Choroid plexus epithelial cell (primary cell): ENCODE results near the gene MGAT4D.
"Not testable (repeated sequence)": the region's sequence is repeated elsewhere in the genome, so short reads cannot be mapped to it uniquely, and the experiment has no call there.

Source experiments
- DNase-seq: peaks from one replicate; pipeline ENCODE4 v3.0.0-alpha.2; 2010; ENCODE audit warnings: low read depth
- H3K4me3 ChIP-seq: 2 replicates; pipeline ENCODE4 v1.5.1; 2011; ENCODE audit warnings: low read depth, mild to moderate bottlenecking, control low read depth, low read length, moderate library complexity
- TF ChIP-seq, protein P1 (sequence below): conservative IDR thresholded peaks from 2 replicates; pipeline ENCODE4 v1.5.1; 2011; ENCODE audit warnings: low read depth, mild to moderate bottlenecking, control low read depth, inconsistent platforms, low read length, moderate library complexity

The MGAT4D gene

GRCh38 chr4:140466146-140466545 is 31.9 kb downstream of the MGAT4D start:
- TF ChIP-seq, protein P1, sequence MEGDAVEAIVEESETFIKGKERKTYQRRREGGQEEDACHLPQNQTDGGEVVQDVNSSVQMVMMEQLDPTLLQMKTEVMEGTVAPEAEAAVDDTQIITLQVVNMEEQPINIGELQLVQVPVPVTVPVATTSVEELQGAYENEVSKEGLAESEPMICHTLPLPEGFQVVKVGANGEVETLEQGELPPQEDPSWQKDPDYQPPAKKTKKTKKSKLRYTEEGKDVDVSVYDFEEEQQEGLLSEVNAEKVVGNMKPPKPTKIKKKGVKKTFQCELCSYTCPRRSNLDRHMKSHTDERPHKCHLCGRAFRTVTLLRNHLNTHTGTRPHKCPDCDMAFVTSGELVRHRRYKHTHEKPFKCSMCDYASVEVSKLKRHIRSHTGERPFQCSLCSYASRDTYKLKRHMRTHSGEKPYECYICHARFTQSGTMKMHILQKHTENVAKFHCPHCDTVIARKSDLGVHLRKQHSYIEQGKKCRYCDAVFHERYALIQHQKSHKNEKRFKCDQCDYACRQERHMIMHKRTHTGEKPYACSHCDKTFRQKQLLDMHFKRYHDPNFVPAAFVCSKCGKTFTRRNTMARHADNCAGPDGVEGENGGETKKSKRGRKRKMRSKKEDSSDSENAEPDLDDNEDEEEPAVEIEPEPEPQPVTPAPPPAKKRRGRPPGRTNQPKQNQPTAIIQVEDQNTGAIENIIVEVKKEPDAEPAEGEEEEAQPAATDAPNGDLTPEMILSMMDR, result no peak
- H3K4me3 ChIP-seq, result no peak overlapping the region
- no peak for DNase-seq

- H3K4me3 ChIP-seq, result no peak overlapping the region
- no peak for DNase-seq
- TF ChIP-seq, protein P1, result no peak
These were observed 34.5 kb downstream of the MGAT4D start for GRCh38 chr4:140463614-140464013.

- TF ChIP-seq, protein P1, result no peak
- DNase-seq, result no peak
- H3K4me3 ChIP-seq, result no peak overlapping the region
These were observed 34.9 kb downstream of the MGAT4D start for GRCh38 chr4:140463182-140463581.

- DNase-seq, result no peak
- H3K4me3 ChIP-seq, result no peak overlapping the region
- TF ChIP-seq, protein P1, result no peak
These were observed 47.7 kb downstream of the MGAT4D start for GRCh38 chr4:140450352-140450751.

- H3K4me3 ChIP-seq, result no peak overlapping the region
- TF ChIP-seq, protein P1, result no peak
- DNase-seq, result peak; percentile 5
These were observed 49.3 kb downstream of the MGAT4D start for GRCh38 chr4:140448830-140449229.

DNA sequence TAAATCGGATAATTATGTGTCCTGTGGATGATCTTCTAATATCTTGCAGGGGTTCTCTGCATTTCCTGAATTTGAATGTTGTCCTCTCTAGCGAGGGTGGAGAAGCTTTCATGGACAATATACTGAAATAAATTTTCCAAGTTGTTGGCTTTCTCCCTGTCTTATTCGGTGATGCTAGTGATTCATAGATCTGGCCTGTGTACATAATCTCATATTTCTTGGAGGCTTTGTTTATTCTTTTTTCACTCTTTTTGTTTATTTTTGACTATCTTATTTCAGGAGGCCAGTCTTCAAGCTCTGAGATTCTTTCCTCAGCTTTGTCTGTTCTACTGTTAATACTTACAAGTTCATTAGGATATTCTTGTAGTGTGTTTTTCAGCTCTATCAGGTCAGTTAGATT is 49.9 kb downstream of the MGAT4D start:
- H3K4me3 ChIP-seq, result no peak overlapping the region
- TF ChIP-seq, protein P1, result no peak
- DNase-seq, result no peak

GRCh38 chr4:140444347-140444746 is 53.7 kb downstream of the MGAT4D start:
- H3K4me3 ChIP-seq, result not testable (repeated sequence)

More at GRCh38 chr4:140444347-140444746, 53.7 kb downstream of the MGAT4D start:
- DNase-seq, result not testable (repeated sequence)
